Stimulated activated CD8-positive, alpha-beta memory T cell treated with anti-CD3 and anti-CD28 coated beads, Interleukin-15, amount 100 ng/mL, for 1 hour (primary cell): ENCODE data around the gene GTF2IRD1.
"Not testable (repeated sequence)": the region's sequence is repeated elsewhere in the genome, so short reads cannot be mapped to it uniquely, and the experiment has no call there.

Source experiments
- DNase-seq: peaks from one replicate; pipeline ENCODE4 v3.0.0-alpha.2; 2020; ENCODE audit warnings: low read depth

Gene GTF2IRD1

GRCh38 chr7:74467876-74468275 lies 14.2 kb downstream of the GTF2IRD1 start:
- no peak for DNase-seq

DNA sequence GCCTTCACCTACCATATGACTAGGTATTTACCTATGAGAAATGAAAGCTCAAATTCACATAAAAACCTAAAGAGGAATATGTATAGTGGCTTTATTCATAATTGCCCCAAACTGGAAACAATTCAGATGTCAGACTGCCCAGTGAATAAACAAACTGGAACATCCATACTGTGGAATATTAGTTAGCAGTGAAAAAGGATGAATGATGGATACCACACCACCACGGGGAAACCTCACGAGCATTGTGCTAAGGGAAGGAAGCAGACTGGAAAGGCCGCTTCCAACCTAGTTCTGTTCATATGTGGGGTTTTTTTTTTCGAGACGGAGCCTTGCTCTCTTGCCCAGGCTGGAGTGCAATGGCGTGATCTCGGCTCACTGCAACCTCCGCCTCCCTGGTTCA lies 16.8 kb downstream of the GTF2IRD1 start:
- DNase-seq = no peak

GRCh38 chr7:74473116-74473515 lies 19.4 kb downstream of the GTF2IRD1 start:
- DNase-seq = no peak

DNA sequence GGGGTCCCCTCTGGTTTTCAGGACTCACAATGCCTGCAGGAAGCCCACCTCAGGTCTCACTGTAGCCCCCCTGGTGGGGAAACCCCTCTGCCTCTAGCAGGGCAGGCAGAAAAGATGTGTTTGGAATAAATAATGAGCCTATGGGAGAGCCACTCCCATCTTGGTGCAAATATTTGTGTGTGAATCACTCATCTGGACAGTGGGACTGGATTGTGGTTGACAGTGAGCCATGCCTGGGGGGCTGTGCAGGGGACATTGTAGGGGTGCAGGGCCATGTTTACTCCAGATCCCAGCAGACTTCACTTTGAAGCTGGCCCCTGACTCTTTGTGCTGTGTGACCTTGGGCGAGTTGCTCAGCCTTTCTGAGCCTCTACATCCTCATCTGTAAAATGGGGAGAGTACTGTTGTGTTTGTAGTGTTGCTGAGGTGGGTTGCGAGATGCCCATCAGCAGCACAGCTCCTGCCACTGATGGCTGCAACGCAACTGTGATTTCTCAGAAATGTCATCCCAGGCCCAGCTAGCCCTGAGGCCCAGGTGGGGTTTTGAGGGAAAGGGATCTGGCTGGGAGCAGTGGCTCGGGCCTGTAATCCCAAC lies 20.7 kb downstream of the GTF2IRD1 start:
- DNase-seq = no peak

GRCh38 chr7:74475243-74475986 lies 21.7 kb downstream of the GTF2IRD1 start:
- DNase-seq = no peak

DNA sequence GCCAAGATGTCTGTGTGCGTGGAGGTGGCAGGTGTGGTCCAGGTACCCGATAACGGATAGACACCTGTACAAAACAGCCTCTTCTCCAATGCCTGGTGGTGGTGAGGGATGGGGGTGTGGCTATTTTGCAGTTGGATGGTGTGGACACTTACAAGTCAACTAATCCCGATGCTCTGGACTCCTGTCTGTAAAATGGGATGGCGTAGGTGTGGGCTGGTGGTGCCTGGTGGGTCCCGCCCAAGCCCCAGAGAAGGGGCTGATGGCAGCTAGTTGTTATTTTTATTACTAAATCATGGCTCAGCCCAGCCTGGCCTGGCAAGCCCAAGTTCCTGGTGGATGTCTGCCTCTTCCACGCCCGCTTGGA lies 22.3 kb downstream of the GTF2IRD1 start:
- no peak for DNase-seq

- no peak for DNase-seq
Measured at GRCh38 chr7:74476626-74477025, 22.9 kb downstream of the GTF2IRD1 start.

DNA sequence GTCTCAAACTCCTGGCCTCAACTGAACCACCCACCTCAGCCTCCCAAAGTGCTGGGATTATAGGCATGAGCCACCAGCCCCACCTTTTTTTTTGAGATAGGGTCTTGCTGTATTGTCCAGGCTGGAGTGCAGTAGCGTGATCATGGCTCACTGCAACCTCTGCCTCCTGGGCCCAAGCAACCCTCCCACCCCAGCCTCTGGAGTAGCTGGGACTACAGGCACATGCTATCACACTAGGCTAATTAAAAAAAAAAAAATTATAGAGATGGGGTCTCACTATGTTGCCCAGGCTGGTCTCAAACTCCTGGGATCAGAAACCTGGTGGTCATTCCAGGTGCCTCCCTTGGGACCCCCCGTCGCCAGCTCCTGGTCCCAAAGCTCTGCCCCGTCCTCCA lies 25.0 kb downstream of the GTF2IRD1 start:
- DNase-seq = no peak

DNA sequence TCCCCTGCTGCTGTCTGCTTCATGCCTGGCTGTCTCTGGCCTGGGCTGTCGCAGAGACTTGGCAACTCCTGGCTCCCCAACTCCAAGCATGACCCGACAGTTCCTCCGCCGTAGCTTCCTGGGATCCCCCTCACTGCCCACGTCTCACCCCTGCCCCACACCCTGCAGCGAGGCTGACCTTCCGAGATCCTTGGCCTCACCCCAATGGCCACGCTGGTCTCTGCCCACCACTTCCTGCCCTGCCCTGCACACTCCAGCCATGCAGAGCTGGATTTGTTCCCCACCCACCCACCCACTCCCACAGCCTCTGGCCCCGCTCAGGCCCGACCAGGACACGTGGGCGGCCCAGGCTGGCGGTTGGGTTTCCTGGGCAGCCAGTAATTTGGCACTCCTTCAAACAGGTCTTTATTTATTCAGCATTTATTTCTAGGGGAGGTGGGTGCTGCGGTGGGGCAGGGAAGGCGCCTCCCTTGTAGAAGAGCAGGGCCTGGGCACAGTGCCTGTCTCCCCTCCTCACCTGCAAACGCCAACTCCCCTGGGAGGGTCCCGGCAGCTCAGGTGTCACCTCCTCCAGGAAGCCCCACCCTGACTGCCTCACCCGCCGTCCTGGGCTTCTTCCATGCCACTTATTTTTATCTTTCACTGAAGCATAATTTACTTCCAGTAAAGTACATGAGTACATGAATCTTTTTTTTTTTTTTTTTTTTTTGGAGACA lies 25.5 kb downstream of the GTF2IRD1 start:
- DNase-seq = no peak

DNA sequence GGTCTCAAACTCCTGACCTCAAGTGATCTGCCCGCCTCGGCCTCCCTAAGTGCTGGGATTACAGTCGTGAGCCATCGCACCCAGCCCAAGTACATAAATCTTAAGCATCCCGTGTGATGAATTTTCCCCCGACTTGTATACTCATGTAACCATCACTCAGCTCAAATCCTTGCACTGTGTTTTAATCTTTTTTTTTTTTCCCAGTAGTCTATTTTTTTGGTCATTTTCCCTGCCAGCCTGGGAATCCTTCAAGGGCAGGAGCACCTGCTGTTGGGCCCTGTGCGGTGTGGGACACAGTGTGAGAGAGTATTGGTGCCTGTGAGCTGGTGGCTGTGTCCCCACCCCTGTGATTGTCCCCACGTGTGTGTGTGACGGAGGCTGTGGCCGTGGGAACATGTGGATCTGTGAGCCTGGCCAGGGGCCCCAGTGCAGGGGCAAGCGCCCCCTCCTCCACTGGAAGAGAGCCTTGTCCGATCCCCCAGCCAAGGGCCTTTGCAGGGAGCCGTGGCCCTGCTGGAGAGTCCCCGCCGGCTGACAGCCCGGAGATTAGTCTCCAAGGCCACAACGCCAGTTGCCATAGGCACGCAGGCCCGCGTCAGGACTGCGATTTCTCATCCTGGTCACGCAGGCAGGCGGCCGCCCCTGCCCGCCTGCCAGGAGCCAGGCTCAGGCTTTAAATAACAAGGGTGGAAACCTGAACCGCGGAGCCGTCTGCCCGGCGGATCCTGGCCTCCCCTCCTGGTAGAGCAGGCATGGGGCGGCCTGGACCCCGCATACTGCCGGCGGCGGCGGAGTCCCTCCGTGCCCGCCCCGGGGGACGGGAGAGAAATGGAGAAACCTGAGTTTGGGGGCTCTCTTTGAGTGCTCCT lies 26.5 kb downstream of the GTF2IRD1 start:
- DNase-seq = no peak

- DNase-seq = no peak
Measured at GRCh38 chr7:74480861-74481417, 27.2 kb downstream of the GTF2IRD1 start.

- DNase-seq = no peak
Measured at GRCh38 chr7:74481458-74482196, 27.9 kb downstream of the GTF2IRD1 start.

GRCh38 chr7:74482197-74482467 lies 28.4 kb downstream of the GTF2IRD1 start:
- DNase-seq = no peak

DNA sequence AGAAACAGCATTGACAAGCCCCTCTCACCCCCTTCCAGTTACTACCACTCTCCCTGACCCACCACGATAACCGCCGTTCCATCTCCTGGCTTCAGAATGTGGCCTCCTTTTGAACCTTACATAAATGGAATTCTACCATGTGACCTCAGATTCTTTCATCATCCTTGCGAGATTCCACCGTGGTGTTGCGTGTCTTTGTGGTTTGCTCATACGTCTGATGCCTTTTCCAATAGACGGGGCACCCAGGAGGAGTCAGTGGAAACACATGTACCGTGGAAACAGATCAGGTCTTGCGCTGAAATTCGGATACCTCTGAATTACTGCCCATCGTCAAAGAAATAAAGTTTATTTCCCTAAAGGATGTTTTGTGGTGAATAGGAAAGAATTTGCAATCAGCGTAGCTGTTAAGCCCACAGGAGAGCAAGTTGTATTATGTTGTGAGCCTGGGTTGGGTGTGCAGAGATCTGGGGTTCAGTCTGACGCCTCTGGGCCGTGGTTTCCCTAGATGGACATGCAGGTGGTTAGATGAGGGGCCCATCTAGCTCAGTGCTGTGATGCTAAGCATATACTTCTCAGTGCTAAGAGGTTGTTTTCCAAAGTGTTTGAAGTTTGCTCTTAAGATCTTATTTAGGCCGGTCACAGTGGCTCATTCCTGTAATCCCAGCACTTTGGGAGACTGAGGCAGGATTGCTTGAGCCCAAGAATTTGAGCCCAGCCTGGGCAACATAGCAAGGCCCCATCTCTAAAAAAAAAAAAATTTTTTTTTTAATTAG lies 29.1 kb downstream of the GTF2IRD1 start:
- no peak for DNase-seq

- no peak for DNase-seq
Measured at GRCh38 chr7:74483402-74484336, 30.0 kb downstream of the GTF2IRD1 start.

DNA sequence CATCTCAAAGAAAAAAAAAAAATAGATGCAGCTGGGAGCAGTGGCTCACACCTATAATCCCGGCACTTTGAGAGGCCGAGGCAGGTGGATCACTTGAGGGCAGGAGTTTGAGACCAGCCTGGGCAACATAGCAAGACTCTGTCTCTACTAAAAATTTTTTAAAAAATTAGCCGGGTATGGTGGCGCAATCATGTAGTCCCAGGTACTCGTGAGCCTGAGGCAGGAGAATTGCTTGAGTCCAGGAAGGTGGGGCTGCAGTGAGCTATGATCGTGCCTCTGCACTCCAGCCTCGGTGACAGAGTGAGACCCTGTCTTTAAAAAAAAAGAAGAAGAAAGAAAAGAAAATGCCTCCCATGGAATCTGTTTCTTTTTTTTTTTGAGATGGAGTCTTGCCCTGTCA lies 31.9 kb downstream of the GTF2IRD1 start:
- no peak for DNase-seq

DNA sequence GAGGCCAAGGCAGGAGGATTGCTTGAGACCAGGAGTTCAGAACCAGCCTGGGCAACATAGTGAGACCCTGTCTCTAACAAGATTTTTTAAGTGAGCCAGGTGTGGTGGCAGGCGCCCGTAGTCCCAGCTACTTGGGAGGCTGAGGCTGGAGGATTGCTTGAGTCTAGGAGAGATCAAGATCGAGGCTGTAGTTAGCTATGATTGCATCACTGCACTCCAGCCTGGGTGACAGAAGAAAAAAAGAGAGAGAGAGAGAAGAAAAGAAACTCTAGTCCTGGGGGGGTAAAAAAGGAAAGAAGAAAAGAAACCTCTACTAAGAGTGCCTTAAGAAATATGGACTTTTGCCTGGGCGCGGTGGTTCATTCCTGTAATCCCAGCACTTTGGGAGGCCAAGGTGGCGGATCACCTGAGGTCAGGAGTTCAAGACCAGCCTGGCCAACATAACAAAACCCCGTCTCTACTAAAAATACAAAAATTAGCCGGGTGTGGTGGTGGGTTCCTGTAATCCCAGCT lies 34.9 kb downstream of the GTF2IRD1 start:
- not testable (repeated sequence) for DNase-seq

DNA sequence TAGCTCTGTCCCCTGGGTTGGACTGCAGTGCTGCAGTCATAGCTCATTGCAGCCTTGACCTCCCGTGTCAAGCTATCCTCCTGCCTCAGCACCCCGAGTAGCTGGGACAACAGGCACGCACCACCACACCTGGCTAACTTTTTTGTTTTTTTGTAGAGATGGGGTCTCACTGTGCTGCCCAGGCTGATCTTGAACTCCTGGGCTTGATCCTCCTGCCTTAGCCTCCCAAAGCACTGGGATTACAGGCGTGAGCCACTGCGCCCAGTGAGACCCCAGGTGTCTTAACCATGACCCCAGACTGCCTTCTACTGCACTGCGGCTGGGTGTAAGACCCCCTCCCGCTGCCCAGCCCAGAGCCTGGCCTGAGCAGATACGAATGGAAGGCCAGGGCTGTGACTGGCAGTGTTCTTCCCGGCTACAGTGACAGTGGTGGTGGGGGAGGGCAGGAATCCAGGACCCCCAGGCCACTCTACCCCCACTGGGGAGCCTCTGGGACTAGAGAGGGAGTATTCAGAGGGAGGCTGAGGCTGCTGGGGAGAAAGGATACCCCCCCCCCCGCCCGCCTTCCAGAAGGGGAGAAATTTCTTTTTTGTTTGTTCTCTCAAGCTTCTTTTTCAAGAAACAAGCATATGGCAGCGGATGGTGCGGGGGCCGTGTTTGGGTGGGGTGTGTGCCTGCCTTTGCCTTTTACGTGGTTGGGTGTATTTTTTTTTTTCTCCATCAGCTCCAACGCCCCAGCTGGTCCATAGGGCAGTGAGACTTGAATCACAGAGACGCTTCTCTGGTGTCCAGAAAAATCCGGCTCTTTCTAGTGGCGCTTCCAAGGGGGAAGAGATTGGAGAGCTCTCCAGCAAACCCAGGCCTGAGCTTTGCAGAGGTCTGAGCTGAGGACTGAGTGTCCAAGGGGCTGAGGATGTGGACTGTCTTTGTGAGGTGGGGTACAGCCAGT lies 36.6 kb downstream of the GTF2IRD1 start:
- no peak for DNase-seq
